Right kidney (tissue), 1 donor: ENCODE data around the gene C1orf94.
A peak's percentile ranks its signal among the peaks of the same experiment; 100 is the strongest.
"Not testable (repeated sequence)": the region's sequence is repeated elsewhere in the genome, so short reads cannot be mapped to it uniquely, and the experiment has no call there.

ENCODE experiments used
- DNase-seq: peaks from one replicate; pipeline ENCODE4 v3.0.0-alpha.2; 2016

The C1orf94 gene

DNA sequence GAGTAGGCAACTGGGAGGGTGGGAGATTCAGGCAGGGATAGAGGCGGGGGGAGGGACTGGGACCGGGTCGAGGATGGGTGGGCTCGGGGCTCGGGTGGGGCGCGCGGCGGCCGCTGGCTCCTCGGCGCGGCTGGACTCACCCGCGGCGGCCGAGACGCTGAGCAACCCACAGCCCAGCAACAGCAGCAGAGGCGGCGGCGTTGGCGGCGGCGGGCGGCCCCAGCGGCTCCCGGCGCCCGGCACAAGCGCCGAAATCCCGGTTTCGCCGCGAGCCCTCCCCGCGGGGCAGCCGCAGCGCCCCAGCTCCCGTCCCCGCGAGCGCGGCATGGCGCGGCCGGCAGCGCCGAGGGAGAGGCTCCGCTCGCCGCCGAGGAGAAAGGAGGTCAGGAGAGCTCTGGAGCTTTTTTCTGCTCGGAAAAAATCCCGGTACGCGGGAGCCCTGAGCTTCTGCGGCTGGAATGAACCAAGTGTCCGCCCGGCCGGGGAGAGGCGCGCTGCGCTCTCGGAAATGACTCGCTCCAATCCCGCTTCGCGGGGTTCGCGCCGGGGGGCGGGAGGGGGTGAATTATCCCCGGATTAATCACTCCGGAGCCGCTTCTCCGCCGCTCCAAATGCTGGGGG lies 11.8 kb upstream of the C1orf94 start, which contains the start of gene CSMD2:
Gene CSMD2 (minus strand): TSS at position 460 of the 621 bp plus-strand sequence. CDS start 133 bp downstream, at position 327.
- peak; percentile 70 for DNase-seq

DNA sequence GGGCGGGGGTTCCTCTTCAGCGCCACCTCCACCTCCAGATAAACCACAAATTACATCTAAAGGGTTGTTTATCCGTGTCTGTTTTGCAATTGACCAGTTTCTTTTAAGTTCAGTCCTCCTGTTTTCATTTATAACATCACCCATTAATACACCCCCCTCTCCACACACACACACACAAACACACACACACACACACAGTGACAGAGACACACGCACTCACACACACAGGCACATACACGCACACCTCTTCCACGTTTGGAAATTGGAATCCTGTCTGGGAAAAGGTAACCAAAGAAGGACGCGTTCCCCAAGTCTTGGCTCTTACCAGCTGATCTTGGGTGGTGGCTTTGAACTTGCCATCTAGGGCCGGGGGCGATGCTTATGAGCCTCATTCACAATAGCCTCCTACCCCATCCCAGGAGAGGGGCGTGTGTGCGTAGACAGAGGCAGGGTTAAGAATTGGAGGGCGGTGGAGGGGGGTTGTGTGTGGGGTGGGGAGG lies 11.2 kb upstream of the C1orf94 start:
- no peak for DNase-seq

- DNase-seq, result no peak
Measured at GRCh38 chr1:34166191-34166624, 10.5 kb upstream of the C1orf94 start.

DNA sequence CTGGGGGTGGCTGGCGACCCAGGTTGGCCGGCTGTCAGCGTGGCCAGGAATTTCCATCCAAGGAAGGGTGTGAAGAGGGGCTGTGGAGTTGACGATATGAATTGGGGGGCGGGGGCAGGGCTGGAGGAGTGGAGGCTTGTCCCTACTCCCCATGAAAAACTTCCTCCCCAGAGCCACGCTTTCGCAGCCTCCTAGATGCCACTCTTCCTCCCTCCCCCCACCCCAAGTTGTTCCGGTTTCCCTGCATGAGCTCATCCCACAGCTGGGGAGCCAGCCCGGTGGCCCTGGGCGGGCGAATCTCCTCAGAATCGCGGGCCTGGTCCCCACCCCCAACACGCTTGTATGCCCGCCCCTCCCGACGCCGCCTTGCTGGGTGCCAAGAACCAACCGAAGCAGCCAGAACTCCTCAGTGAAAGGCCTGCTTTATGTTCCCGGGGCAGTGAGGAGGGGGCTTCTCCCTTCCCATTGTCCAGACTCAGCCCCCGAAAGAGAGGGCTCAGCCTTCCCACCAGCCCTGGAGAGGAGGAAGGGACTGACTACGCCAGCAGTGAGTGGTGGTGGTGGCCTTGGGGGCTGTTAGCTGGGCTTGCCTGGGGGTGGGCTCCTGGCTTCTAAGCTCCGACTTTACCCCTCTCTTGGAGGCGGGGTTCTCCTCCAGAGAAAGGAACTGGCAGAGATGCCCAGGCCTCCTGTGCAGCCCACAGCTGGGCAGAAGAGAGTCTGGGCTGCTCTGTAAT lies 9.9 kb upstream of the C1orf94 start:
- DNase-seq, result no peak

GRCh38 chr1:34167389-34167788 lies 9.3 kb upstream of the C1orf94 start:
- DNase-seq, result no peak

DNA sequence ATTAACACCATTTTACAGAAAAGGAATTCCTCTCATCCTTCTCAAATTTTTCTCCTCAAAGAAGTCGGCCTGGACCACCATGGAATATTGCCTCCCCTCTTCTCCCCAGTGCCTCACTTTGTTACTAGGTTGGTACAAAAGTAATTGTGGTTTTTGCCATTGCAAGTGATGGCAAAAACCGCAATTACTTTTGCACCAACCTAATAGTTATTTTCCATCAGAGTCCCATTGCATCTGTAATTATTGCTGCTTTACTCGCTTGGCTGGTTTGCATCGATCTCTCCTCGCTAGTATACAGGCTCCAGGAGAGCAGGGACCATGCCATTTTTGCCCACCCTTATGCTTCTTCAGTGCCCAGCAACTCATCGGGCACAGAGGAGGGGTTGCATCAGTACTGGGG lies 963 bp upstream of the C1orf94 start:
- DNase-seq, result no peak

GRCh38 chr1:34178072-34178471 lies 1.4 kb downstream of the C1orf94 start:
- no peak for DNase-seq

DNA sequence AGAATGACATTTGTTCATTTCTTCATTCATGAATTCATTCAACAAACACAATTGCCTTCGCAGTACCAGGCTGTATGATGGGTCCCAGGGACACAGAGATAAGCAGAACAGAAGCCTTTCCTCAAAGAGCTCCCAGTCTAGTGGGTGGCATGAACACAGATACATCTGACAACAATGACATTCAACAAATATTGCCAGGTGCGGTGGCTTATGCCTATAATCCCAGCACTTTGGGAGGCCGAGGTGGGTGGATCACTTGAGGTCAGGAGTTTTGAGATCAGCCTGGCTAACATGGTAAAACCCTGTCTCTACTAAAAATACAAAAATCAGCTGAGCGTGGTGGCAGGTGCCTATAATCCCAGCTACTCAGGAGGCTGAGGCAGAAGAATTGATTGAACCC lies 6.7 kb downstream of the C1orf94 start:
- DNase-seq, result not testable (repeated sequence)

GRCh38 chr1:34186741-34187494 lies 10.2 kb downstream of the C1orf94 start:
- no peak for DNase-seq

DNA sequence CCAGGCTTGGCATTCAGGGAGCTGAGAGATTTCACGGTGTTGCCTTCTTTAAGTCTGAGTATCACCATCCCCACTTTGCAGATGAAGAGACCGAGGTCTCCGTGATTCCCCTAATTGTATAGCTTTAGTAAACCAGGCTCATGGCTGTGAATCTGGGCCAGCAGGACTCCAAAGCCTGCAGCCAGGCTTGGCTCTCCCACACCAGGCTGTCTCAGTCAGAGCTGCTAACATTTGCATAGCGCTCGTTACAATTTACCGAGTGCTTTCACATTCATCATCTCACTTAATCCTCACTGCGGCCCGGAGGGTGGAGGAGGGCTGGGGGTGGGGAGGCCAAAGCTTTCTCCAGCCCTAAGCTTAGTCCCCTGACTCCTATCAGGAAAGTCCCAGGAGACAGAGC lies 11.7 kb downstream of the C1orf94 start:
- DNase-seq, result no peak

DNA sequence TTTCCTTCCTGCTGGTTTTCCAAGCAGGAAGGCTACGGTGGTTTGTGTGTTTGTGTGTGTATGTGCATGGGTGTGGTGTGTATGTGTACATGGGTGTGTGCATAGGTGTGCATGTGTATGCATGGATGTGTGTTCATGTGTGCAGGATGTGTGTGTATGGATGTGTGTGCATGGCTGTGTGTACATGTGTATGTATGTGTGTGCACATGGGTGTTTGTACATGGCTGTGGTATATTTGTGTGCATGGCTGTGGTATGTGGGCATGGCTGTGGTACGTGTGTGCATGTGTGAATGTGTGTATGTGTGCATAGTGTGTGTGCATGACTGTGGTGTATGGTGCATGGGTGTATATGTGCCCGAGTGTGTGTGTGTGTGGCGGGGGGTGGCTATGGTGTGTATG lies 12.3 kb downstream of the C1orf94 start:
- no peak for DNase-seq

DNA sequence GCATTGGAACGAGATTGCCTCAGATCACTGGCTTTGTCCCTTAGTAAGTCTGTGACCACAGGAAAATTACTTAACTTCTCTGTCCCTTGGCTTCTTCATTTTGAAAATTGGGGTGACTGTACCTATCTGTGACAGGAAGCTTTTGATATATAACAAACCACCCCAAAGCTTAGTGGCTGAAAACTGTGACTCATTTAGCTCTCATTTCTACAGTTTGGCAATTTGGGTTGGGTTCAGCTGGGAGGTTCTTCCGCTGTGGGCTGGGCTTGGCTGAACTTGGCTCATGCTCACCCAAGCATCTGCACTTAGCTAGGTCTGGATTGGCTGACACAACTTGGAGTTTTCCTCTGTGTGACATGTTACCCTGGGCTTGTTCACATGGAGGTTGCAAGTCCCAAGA lies 14.0 kb downstream of the C1orf94 start:
- DNase-seq, result no peak

DNA sequence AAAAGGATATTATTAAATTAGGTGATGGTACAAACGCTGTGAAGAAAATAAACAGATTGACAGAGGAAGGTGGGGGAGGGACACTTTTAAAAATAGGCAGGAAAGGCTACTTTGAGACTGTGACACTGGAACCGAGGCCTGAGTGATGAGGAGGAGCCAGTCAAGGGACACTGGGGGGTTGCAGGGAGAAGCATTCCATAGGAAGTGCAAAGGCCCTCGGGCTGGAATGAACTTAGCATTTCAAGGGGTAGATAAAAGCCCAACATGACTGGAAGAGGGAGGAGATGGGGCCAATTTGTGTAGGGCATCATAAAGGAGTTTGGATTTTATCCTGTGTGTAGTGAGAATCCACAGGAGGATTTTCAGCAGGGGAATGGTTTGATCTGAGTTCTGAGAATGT lies 15.9 kb downstream of the C1orf94 start:
- DNase-seq, result no peak

- DNase-seq, result no peak
Measured at GRCh38 chr1:34199927-34200326, 23.2 kb downstream of the C1orf94 start.

- DNase-seq, result no peak
Measured at GRCh38 chr1:34212673-34213072, 36.0 kb downstream of the C1orf94 start.

DNA sequence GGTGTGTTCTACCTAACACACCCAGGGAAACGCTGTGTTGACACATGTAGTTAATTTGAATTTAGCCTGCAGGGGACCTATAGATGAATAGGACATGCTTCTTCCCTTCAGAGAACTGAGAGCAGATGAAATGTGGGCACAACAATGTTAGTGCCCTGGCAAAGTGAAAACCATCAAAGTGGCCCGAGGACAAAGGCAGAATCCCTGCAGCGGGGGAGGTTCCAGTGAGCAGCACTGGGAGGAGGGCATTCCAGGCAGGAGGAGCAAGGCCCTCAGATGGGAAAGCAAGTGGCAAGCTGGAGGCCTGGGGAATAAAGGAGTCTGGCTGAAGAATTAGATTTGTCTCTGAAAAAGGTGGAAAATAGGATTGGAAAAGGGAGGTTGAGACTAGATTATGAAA lies 37.2 kb downstream of the C1orf94 start:
- DNase-seq, result no peak

GRCh38 chr1:34231441-34231840 lies 54.7 kb downstream of the C1orf94 start:
- no peak for DNase-seq

- no peak for DNase-seq
Measured at GRCh38 chr1:34235594-34235993, 58.9 kb downstream of the C1orf94 start.

GRCh38 chr1:34236089-34236488 lies 59.4 kb downstream of the C1orf94 start:
- no peak for DNase-seq

DNA sequence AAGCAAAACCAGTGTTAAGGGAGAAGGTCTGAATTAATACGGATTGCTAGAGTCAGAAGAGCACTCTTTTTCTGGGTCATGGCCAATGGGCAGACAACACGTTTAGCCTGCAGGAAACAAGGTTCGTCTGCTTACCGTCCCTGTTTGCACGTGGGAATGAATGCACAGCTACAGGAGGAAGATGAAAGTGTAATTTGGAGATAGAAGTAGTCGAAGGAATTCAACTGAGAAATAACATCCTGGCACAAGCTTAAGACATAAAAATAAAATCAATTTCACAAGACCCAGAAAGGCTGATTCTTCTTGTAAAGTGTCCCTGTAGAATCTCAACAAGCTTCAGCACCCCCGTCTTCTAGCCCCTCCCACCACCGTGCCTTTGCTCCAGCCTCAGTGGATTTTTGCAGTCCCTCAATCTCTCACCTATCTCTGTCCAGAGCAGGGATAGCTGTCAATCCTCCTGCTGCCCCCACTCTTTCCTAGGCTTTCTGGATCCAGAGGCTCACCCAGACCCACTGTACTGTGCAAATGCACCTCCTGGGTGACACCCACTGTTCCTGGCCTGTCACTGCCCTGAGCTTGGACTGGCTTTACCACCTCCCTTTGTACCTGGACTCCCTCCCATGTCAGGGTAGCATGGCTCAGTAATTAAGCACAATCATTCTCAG lies 60.6 kb downstream of the C1orf94 start:
- no peak for DNase-seq

- DNase-seq, result no peak
Measured at GRCh38 chr1:34245967-34246366, 69.3 kb downstream of the C1orf94 start.

DNA sequence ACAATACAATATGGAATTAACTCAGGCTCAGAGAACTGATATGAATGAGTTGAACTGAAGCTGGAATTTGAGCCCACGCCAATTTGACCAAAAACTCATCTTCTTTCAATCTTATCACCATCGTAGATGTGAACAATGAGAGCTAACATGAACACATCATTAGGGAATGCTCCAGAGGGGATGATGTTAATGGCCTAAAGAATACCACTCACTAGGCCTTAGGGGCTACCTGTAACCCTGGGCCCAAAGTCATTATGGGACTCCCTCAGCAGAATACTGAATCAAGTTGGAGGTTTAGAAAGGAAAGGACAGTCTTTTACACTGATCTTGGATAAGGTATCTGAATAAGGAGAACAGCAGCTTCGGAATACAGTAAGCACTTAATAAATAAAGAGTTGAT lies 73.6 kb downstream of the C1orf94 start:
- no peak for DNase-seq
